Keratinocyte (primary cell): ENCODE data around the gene CHGA. TPM values are rescaled to one million over a fixed set of nuclear protein-coding genes. Genes with fewer than 3 reads are reported as not detected.

Experiments used
- DNase-seq: peaks from one replicate; pipeline ENCODE4 v3.0.0-alpha.2; 2011; ENCODE audit warnings: low read depth, missing footprints, low spot score
- FAIRE-seq: peaks from 2 replicates; lab custom pipeline; 2011; peaks lifted over from hg19 to GRCh38; lab: Jason Lieb, UNC
- H2AFZ ChIP-seq: 2 replicates; pipeline ENCODE4 v1.6.0; 2012; ENCODE audit warnings: low read length, control low read depth, inconsistent platforms; ENCODE audit not compliant: control insufficient read depth
- H3K27ac ChIP-seq: 2 replicates; pipeline ENCODE4 v1.5.1; 2011; ENCODE audit warnings: low read length; ENCODE audit not compliant: control insufficient read depth, insufficient read depth
- H3K27me3 ChIP-seq: 3 replicates; pipeline ENCODE4 v1.6.0; 2011; ENCODE audit warnings: low read length; ENCODE audit not compliant: control insufficient read depth, insufficient read depth; ENCODE audit errors: extremely low read depth
- H3K36me3 ChIP-seq, 2 experiments: 2 replicates in 1 of 2; 3 replicates in 1 of 2; pipeline ENCODE4 v1.5.1; 2011; ENCODE audit warnings: low read length in 2 of 2, mild to moderate bottlenecking in 1 of 2; ENCODE audit not compliant: control insufficient read depth in 2 of 2, insufficient read depth in 2 of 2; ENCODE audit errors: extremely low read depth in 1 of 2
- H3K4me1 ChIP-seq: 3 replicates; pipeline ENCODE4 v1.5.1; 2011; ENCODE audit warnings: low read length; ENCODE audit not compliant: control insufficient read depth, insufficient read depth; ENCODE audit errors: extremely low read depth
- H3K4me2 ChIP-seq: 3 replicates; pipeline ENCODE4 v1.6.0; 2011; ENCODE audit warnings: low read depth, low read length; ENCODE audit not compliant: control insufficient read depth, insufficient read depth; ENCODE audit errors: extremely low read depth
- H3K4me3 ChIP-seq, 3 experiments: fragments of 200-600 bp in 1 of 3; sonication (generic) in 1 of 3; 2 replicates in 2 of 3; 3 replicates in 1 of 3; pipeline ENCODE4 v1.5.1; 2011 to 2016; ENCODE audit warnings: low read length in 3 of 3, mild to moderate bottlenecking in 3 of 3, control low read depth in 2 of 3, inconsistent platforms in 1 of 3, low read depth in 1 of 3, mixed read lengths in 1 of 3, mixed run types in 1 of 3, moderate library complexity in 1 of 3; ENCODE audit not compliant: control insufficient read depth in 2 of 3, insufficient read depth in 2 of 3; ENCODE audit errors: extremely low read depth in 1 of 3
- H3K79me2 ChIP-seq: 2 replicates; pipeline ENCODE4 v1.6.0; 2012; ENCODE audit warnings: low read length; ENCODE audit not compliant: control insufficient read depth, insufficient read depth
- H3K9ac ChIP-seq: 3 replicates; pipeline ENCODE4 v1.6.0; 2011; ENCODE audit warnings: low read length; ENCODE audit not compliant: control insufficient read depth, insufficient read depth; ENCODE audit errors: extremely low read depth
- H3K9me1 ChIP-seq: 3 replicates; pipeline ENCODE4 v1.6.0; 2011; ENCODE audit warnings: low read length; ENCODE audit not compliant: control insufficient read depth, insufficient read depth; ENCODE audit errors: extremely low read depth
- H3K9me3 ChIP-seq: 2 replicates; pipeline ENCODE4 v1.5.1; 2012; ENCODE audit warnings: low read depth, low read length; ENCODE audit not compliant: control insufficient read depth
- H4K20me1 ChIP-seq: 3 replicates; pipeline ENCODE4 v1.6.0; 2011; ENCODE audit warnings: low read length; ENCODE audit not compliant: control insufficient read depth, insufficient read depth; ENCODE audit errors: extremely low read depth
- EZH2 ChIP-seq: IDR thresholded peaks from one replicate; pipeline ENCODE4 v1.6.1; 2012; ENCODE audit warnings: inconsistent platforms, mild to moderate bottlenecking, low read length, moderate library complexity
- dilution Hi-C: fragments of 300-500 bp; cut with MboI; formaldehyde crosslinking; loops from one replicate; pipeline ENCODE4 v1.7.0; 2020; ENCODE audit warnings: low sequenced_read_pairs; ENCODE audit not compliant: extremely low pct_ligation_motif_present
- polyA plus RNA-seq, 5 experiments: library from polyadenylated mRNA; depleted of rRNA in 3 of 5; stranded (reverse) in 3 of 5; stranded (forward) in 1 of 5; unstranded in 1 of 5; fragments of >200 nt; gene quantifications; 1 replicate in 1 of 5; 2 replicates in 3 of 5; 3 replicates in 1 of 5; pipeline versions ENCODE4 v1.2.1 to v1.2.3, GENCODE V29; 2011 to 2012; ENCODE audit warnings: missing spikeins in 2 of 5, low read depth in 1 of 5, low replicate concordance in 1 of 5
- TF ChIP-seq, protein P1 (sequence below), 3 experiments: IDR thresholded peaks in 1 of 3; conservative IDR thresholded peaks in 1 of 3; optimal IDR thresholded peaks in 1 of 3; 2 replicates in 2 of 3; 3 replicates in 1 of 3; pipeline versions ENCODE3 to v1.5.1; 2011; ENCODE audit warnings: low read length in 3 of 3, mild to moderate bottlenecking in 3 of 3, moderate library complexity in 2 of 3, control low read depth in 1 of 3, inconsistent platforms in 1 of 3; ENCODE audit not compliant: insufficient read depth in 2 of 3; ENCODE audit errors: extremely low read depth in 1 of 3

Gene CHGA
- polyA plus RNA-seq, 1 donor (not counting 4 experiments of a cell fraction or from before 2014, with no cell fraction given) = 0.04 TPM

GRCh38 chr14:92932448-92933395 lies 9.8 kb downstream of the CHGA start:
- Histone ChIP-seq H4K20me1 (peaks cover 3% of the 10 kb centered on the region), H3K9me1 (no peaks in the 10 kb centered on the region), H3K4me1 (peaks cover 23% of the 10 kb centered on the region), H3K9me3 (no peaks in the 10 kb centered on the region), H3K27me3 (no peaks in the 10 kb centered on the region), H3K79me2 (no peaks in the 10 kb centered on the region), H3K9ac (no peak overlapping the region), H3K4me3 (no peak overlapping the region), H3K4me2 (no peak overlapping the region), H3K27ac (no peak overlapping the region), H2AFZ (no peak overlapping the region), H3K36me3 (peaks cover 4 to 5% of the 10 kb centered on the region in 2 experiments)
- dilution Hi-C loops = loop anchor here (5.0 kb wide), 1 partner anchor 40 kb away; no protein-coding TSS in a partner anchor
- no peak for DNase-seq
- FAIRE-seq = no peak
- TF ChIP-seq, protein P1, sequence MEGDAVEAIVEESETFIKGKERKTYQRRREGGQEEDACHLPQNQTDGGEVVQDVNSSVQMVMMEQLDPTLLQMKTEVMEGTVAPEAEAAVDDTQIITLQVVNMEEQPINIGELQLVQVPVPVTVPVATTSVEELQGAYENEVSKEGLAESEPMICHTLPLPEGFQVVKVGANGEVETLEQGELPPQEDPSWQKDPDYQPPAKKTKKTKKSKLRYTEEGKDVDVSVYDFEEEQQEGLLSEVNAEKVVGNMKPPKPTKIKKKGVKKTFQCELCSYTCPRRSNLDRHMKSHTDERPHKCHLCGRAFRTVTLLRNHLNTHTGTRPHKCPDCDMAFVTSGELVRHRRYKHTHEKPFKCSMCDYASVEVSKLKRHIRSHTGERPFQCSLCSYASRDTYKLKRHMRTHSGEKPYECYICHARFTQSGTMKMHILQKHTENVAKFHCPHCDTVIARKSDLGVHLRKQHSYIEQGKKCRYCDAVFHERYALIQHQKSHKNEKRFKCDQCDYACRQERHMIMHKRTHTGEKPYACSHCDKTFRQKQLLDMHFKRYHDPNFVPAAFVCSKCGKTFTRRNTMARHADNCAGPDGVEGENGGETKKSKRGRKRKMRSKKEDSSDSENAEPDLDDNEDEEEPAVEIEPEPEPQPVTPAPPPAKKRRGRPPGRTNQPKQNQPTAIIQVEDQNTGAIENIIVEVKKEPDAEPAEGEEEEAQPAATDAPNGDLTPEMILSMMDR (optimal IDR thresholded peaks at IDR 0.05 in 1 of 3, IDR thresholded peaks at IDR 0.05 in 1 of 3, conservative IDR thresholded peaks at IDR 0.05 in 1 of 3; ENCODE audit: extremely low read depth in 1 of 3, insufficient read depth in 2 of 3, low read length in 3 of 3) = no peak
- no peak for TF ChIP-seq EZH2

DNA sequence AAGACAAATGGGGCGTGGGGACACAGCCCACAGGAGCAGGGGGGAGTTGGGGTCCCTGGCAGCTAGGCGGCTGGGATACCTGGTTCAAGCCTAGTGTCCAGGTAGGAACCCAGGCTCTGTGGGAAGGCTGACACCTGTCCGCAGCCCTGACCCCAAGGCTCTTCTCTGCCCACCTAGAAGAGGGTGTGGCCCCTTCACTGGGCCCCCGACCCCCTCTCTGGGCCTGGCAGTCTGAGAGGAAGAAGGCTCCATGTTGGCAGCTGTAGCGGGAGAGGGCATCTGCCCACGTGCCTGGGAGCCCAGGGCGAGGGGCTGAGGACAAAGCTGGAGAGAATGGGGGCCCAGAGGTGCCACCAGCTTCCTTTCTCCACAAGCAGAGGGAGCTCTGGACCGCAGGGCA lies 10.5 kb downstream of the CHGA start:
- no peak for DNase-seq
- H3K36me3 ChIP-seq = peaks cover 4 to 5% of the 10 kb centered on the region in 2 experiments
- no peak overlapping the region for H3K4me2 ChIP-seq
- H3K9me1 ChIP-seq = no peaks in the 10 kb centered on the region
- no peaks in the 10 kb centered on the region for H3K9me3 ChIP-seq
- H3K4me3 ChIP-seq = no peak overlapping the region
- H4K20me1 ChIP-seq = peaks cover 3% of the 10 kb centered on the region
- FAIRE-seq = no peak
- H3K79me2 ChIP-seq = no peaks in the 10 kb centered on the region
- H3K27ac ChIP-seq = no peak overlapping the region
- no peaks in the 10 kb centered on the region for H3K27me3 ChIP-seq
- peaks cover 25% of the 10 kb centered on the region for H3K4me1 ChIP-seq
- no peak overlapping the region for H3K9ac ChIP-seq
- dilution Hi-C loops = loop anchor here (5.0 kb wide), 1 partner anchor 41 kb away; no protein-coding TSS in a partner anchor
- no peak overlapping the region for H2AFZ ChIP-seq
- TF ChIP-seq, protein P1 (optimal IDR thresholded peaks at IDR 0.05 in 1 of 3, IDR thresholded peaks at IDR 0.05 in 1 of 3, conservative IDR thresholded peaks at IDR 0.05 in 1 of 3; ENCODE audit: extremely low read depth in 1 of 3, insufficient read depth in 2 of 3, low read length in 3 of 3) = no peak
- no peak for TF ChIP-seq EZH2
